Measurements from ENCODE around the gene HIC2.
"Not testable (repeated sequence)": the region's sequence is repeated elsewhere in the genome, so short reads cannot be mapped to it uniquely, and the experiment has no call there.

Gene HIC2

DNA sequence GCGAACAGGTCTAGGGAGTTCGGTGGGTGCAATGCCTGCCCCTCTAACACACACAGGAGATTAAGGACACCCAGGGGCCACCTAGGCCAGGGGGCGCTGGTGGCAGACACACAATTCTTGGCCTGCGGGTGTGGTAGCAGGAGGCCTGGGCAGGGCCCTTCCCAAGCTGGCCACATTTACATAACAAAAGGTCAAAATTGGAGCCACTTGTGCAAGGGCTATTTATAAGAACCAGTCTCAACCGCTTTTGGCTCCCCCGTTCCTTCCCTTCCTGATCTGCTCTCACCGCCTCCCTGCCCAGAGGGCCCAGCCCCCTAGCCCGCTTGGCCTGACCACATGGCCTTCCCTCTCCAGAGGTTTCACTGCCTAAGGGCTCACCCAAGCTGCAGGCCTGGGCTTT, 75.1 kb downstream of the HIC2 start:
- DNase-seq (ENCODE audit: low spot score): not testable (repeated sequence)

GRCh38 chr22:21493789-21494782, 76.9 kb downstream of the HIC2 start:
- not testable (repeated sequence) for DNase-seq (ENCODE audit: low spot score)

DNA sequence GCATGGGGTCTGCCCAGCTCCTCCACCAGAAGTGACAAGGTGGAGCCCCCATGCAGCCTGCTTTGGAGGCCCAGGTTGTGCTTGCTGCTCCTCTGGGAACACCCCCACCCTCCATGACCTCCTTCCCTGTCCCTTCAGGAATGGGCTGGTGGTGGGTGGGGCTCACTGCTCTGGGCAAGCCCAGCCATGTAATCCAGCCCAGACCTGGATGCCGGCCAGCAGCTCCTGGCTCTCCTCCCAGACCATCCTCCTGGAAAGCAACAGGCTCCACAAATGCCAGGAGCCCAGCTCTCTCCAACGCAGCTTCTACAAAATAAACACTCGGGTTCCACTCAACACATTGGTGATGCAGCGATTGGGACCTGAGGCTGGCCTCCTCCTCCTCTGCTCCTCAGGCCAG, 80.8 kb downstream of the HIC2 start:
- not testable (repeated sequence) for DNase-seq (ENCODE audit: low spot score)

GRCh38 chr22:21498489-21498888, 81.3 kb downstream of the HIC2 start:
- DNase-seq (ENCODE audit: low spot score): not testable (repeated sequence)

- not testable (repeated sequence) for DNase-seq (ENCODE audit: low spot score)
Measured at GRCh38 chr22:21499623-21500506, 82.7 kb downstream of the HIC2 start.
